Stimulated activated CD8-positive, alpha-beta memory T cell treated with anti-CD3 and anti-CD28 coated beads, Interleukin-15, amount 100 ng/mL, for 1 hour (primary cell): ENCODE results near the gene EHD4.

Experiments used
- DNase-seq: peaks from one replicate; pipeline ENCODE4 v3.0.0-alpha.2; 2020; ENCODE audit warnings: low read depth

EHD4 gene

GRCh38 chr15:41980654-41981323 lies 8.4 kb upstream of the EHD4 start:
- no peak for DNase-seq

DNA sequence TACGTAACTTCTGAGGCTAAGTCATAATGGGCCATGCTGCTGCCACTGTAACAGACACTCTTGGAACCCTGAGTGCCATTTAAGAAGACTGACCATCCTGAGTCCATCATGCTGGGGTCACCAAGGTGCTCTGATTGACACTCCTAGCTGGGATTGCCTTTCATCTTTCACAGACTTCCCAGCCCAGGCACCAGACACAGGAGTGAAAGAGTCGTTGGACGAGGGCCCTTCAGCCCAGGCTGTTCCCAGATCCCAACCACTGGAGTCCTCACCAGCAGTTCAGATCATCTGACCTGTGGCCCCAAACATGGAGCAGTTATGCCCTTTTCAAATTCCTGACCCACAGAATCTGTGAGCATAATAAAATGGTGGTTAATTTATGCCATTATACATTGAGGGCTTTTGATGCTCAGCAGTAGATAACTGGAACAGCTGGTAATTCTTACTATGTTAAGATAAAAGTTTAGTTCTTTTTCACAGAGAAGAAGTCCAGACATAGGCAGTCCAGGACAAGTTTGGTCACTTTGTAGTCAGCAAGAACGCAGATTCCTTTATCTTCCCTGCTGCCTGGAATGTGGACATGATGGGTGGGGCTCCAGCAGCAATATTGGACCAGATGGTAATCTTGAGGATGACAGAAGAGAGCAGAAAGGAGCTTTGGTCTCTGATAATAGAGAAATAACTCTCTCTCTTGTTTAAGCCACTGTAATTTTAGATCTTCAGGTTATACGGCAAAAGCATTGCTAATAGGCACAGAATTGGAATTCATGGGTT lies 7.3 kb upstream of the EHD4 start:
- DNase-seq, result no peak

DNA sequence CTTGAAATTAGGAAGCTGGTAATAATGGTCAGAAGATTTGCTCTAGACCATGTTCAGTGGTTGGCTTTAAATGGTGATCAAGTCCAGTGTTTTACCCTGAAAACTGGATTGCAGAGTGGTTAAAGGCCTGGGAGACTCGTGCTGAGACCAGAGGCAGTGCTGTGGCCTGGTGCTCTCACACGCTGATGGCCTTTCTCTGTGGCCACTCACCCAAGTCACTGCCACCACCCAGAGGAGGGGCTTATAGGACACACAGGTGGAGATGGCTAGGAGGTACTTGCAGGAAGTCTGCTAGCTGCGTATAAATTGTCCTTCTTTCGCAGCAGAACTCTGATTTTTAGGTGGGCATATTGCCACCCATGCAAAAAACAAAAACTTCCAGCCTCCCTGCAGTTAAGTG lies 6.2 kb upstream of the EHD4 start:
- DNase-seq, result no peak

DNA sequence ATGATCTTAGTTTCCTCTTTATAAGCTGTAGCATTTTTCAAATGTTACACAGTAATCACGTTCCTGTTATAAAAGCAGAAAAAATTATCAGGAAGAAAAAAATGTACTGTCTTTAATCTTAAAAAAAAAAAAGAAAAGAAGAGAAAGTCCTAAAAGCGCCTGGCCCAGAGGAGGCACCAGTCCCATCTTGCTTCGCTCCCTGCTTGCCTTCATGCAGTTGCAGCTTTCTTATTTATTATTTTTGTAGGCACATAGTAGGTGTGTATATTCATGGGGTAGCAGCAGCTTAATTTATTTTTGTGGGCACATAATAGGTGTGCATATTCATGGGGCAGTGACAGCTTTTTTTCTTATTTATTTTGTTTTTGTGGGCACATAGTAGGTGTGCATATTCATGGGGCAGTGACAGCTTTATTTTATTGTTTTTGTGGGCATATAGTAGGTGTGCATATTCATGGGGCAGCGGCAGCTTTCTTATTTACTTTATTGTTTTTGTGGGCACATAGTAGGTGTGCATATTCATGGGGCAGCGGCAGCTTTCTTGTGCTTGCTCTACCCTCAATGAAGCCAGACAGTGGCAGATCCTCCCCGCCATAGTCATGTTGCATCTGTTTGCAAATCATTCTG lies 5.5 kb upstream of the EHD4 start:
- DNase-seq, result no peak

DNA sequence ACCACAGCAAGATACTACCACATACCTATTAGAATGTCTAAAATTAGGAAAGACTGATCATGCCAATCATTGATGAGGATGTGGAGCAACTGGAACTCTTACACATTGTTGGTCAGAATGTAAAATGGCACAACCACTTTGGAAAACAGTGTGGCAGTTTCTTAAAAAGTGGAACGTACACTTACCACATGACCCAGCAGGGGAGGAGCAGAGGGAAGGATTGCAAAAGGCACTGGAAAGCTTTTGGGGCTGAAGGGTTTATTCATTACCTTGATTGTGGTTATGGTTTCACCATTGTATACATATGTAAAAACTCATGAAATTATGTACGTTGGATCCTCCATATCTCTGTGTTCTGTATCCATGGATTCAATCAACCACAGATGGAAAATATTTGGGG lies 3.3 kb upstream of the EHD4 start:
- no peak for DNase-seq

DNA sequence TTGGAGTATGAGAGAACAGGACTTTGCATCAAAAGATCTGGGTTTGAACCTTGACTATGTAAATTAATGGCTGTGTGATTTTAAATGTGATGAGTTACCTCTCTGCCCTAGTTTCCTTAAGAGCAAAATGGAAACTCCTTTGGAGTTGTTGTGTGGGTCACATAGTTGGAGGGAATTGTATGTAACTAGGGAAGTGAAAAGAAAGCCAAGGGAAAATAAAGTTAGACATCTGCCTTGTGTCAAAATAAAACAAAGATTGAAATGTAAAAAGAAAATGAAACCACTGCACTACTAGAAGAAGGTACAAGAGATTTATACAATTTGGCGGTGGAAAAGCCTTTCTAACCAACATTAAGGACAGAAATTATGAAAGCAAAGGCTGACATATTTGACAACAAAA lies 1.7 kb upstream of the EHD4 start:
- no peak for DNase-seq

- no peak for DNase-seq
These were observed 483 bp downstream of the EHD4 start for GRCh38 chr15:41971895-41972252.

- peak; percentile 51 for DNase-seq
These were observed 1.1 kb downstream of the EHD4 start for GRCh38 chr15:41971089-41971894.

DNA sequence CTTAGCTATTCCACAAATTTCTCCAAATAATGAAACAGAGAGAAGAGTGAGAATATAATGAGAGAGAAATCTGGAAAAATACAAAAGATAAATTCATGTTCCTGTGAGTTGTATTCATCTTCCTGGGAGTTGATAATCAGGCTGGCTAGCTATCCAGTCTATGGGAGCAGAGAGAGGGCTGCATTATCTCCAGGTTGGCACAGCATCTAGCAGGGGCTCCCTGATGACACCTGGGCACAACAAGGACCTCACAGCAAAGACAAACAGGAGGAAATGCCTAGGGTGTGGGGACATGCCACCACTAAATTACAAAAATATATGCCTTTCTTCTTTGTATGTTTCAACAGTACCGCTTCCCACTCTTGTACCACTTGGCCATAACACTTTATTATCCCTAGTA lies 1.9 kb downstream of the EHD4 start:
- DNase-seq, result no peak

- no peak for DNase-seq
These were observed 2.4 kb downstream of the EHD4 start for GRCh38 chr15:41969851-41970431.

GRCh38 chr15:41968701-41969100 lies 3.7 kb downstream of the EHD4 start:
- DNase-seq, result no peak

GRCh38 chr15:41967506-41968206 lies 4.7 kb downstream of the EHD4 start:
- no peak for DNase-seq

DNA sequence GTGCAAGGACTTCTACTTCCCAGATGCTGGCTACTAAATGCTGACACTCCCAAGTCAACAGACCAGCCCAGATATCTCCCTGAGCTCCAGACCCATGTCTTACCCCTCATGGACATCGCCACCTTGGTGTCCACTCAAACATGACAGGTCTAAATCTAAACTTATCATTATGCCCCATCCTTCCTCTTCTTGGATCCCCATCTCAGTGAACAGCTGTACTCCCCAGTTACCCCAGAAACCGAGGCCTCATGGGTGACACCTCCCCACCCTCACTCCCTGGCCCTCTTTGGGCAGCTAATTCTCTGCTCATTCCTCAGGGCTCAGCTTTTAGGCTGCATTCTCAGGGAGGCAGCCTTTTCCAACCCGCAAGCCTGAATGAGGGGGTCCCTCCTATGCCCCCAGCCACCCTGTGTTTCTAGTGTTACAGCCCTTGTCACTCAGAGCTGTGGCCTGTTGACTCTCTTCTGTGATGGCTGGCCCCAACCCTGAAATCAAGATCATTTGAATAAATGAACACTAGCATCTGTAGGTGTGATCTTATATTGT lies 5.4 kb downstream of the EHD4 start:
- no peak for DNase-seq

- no peak for DNase-seq
These were observed 5.9 kb downstream of the EHD4 start for GRCh38 chr15:41966414-41966812.

GRCh38 chr15:41965441-41966413 lies 6.6 kb downstream of the EHD4 start:
- no peak for DNase-seq

DNA sequence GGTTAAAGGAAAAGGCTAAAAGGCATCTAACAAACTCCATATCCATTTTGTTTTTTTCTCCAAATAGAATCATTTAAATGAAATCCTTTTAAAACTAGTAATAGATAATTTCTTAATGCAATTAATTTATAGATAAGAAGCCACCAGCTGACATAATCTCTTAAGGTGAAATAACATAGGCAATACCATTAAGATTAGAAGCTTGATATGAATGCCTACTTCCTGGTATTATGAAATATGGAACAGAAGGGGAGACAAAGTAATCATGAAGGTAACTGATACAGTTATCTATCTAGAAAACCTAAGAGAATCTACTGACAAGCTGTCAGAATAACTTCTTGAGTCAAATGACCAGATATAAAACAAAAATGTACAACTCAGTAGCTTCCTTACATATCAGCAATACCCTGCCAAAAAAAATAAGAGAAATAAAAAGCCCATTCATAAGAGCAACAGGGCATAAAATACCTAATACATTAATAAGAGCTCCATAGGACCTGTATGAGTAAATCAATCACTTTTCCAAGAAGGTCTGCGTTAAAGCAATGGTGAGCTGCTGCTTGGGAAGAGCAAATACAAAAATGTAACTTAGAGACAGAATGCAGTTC lies 10.7 kb downstream of the EHD4 start:
- DNase-seq, result no peak

DNA sequence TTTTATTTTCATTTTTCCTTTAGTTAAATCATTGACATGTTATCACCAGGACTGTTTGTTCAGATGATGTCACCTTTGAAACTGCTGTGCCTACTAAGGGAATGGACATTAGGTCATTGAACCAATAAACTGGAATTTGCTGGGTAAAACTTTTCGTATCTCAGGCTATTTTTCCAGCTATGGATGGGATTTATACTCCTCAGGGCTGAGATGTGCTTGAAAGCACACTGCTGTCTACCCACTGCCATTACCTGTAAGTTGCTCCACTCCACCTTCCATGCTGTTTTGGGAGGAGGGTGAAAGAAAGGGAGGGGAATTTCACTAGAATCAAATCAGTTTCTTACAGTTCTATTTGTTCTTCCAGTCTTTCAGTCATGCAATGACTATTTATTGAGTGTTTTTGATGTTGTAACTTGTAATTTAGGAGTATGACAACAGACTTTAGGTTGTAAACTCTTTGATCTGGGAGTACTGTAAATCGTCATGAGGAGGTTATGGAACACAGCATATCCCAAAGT lies 11.3 kb downstream of the EHD4 start:
- no peak for DNase-seq

GRCh38 chr15:41958002-41958420 lies 14.3 kb downstream of the EHD4 start:
- no peak for DNase-seq
